HepG2 (cell line): ENCODE measurements around the gene ZFYVE27. TPM values are rescaled to one million over a fixed set of nuclear protein-coding genes. Genes with fewer than 3 reads are reported as not detected.

Experiments
- ATF4 ChIP-seq, 2 experiments: fragments of 450-650 bp in 1 of 2; sonication (generic) in 1 of 2; formaldehyde crosslinking; IDR thresholded peaks; 2 replicates each; pipeline versions ENCODE4 v1.5.0 to v1.8.0; 2020 to 2022; ENCODE audit warnings: mild to moderate bottlenecking in 1 of 2, missing genetic modification reagents in 1 of 2
- BRD4 ChIP-seq: sonication (generic); formaldehyde crosslinking; IDR thresholded peaks from 2 replicates; pipeline ENCODE4 v1.4.0; 2020; ENCODE audit warnings: missing genetic modification reagents
- IRF9 ChIP-seq: sonication (generic); formaldehyde crosslinking; IDR thresholded peaks from 2 replicates; pipeline ENCODE4 v1.8.0; 2022; ENCODE audit warnings: missing genetic modification reagents, mild to moderate bottlenecking, borderline replicate concordance
- MEF2D ChIP-seq: sonication (generic); formaldehyde crosslinking; IDR thresholded peaks from 2 replicates; pipeline ENCODE4 v1.5.1; 2020; ENCODE audit warnings: mild to moderate bottlenecking, missing genetic modification reagents
- NKX3-1 ChIP-seq: sonication (generic); formaldehyde crosslinking; IDR thresholded peaks from 2 replicates; pipeline ENCODE4 v1.5.0; 2020; ENCODE audit warnings: missing genetic modification reagents
- PAXIP1 ChIP-seq: sonication (generic); formaldehyde crosslinking; conservative IDR thresholded peaks from 2 replicates; pipeline ENCODE4 v1.4.0; 2020; ENCODE audit warnings: mild to moderate bottlenecking, missing genetic modification reagents, moderate library complexity
- SOX6 ChIP-seq, 2 experiments: fragments of 450-650 bp in 1 of 2; sonication (generic) in 1 of 2; formaldehyde crosslinking in 1 of 2; IDR thresholded peaks; 2 replicates each; pipeline versions ENCODE4 v1.4.0 to v1.6.1; 2017 to 2020; ENCODE audit warnings: antibody characterized with exemption in 1 of 2, mild to moderate bottlenecking in 1 of 2, missing genetic modification reagents in 1 of 2
- STAT5B ChIP-seq: sonication (generic); formaldehyde crosslinking; IDR thresholded peaks from 2 replicates; pipeline ENCODE4 v1.4.0; 2020; ENCODE audit warnings: missing genetic modification reagents
- THAP9 ChIP-seq: sonication (generic); formaldehyde crosslinking; IDR thresholded peaks from 2 replicates; pipeline ENCODE4; 2020; ENCODE audit warnings: missing genetic modification reagents, mild to moderate bottlenecking, borderline replicate concordance
- WIZ ChIP-seq: sonication (generic); formaldehyde crosslinking; IDR thresholded peaks from 2 replicates; pipeline ENCODE4 v1.5.1; 2020; ENCODE audit warnings: mild to moderate bottlenecking, missing genetic modification reagents
- ZFP82 ChIP-seq: sonication (generic); formaldehyde crosslinking; IDR thresholded peaks from 2 replicates; pipeline ENCODE4 v1.5.1; 2020; ENCODE audit warnings: mild to moderate bottlenecking, missing genetic modification reagents, borderline replicate concordance
- ZNF281 ChIP-seq: sonication (generic); formaldehyde crosslinking; IDR thresholded peaks from 2 replicates; pipeline ENCODE4 v1.4.0; 2020; ENCODE audit warnings: missing genetic modification reagents, borderline replicate concordance
- ZNF572 ChIP-seq: sonication (generic); formaldehyde crosslinking; IDR thresholded peaks from 2 replicates; pipeline ENCODE4 v1.5.1; 2020; ENCODE audit warnings: mild to moderate bottlenecking, missing genetic modification reagents
- polyA plus RNA-seq, 8 experiments: library from polyadenylated mRNA; depleted of rRNA in 3 of 8; stranded (reverse) in 7 of 8; unstranded in 1 of 8; fragments of >200 nt; fragmentation: Illumina TruSeq in 4 of 8; extraction: Trizol in 4 of 8; gene quantifications; 2 replicates each; pipeline versions ENCODE4 v1.2.1 to v1.2.3, GENCODE V29; 2011 to 2016; ENCODE audit warnings: low read depth in 4 of 8, missing spikeins in 1 of 8, mixed read lengths in 1 of 8; ENCODE audit not compliant: insufficient read depth in 1 of 8
- total RNA-seq, 5 experiments: library from RNA; depleted of rRNA; stranded (reverse); fragments of >200 nt; fragmentation: Illumina TruSeq; extraction: Trizol; gene quantifications; 2 replicates each; pipeline ENCODE4 v1.2.3, GENCODE V29; 2016; ENCODE audit warnings: low read depth in 1 of 5

ZFYVE27 gene
- total and polyA plus RNA-seq, 2 of the 13 experiments (the other 11 are each of a cell fraction or from before 2014, with no cell fraction given), result 19.7 to 20.5 TPM

- TF ChIP-seq STAT5B (CRISPR knock-in tag) (no peak), ATF4 (CRISPR knock-in tag; IDR thresholded peaks at IDR 0.05) (no peak), ZNF281 (no peak; the same call in 1 of the 2 replicates), PAXIP1 (CRISPR knock-in tag) (peak; percentile 90), IRF9 (CRISPR knock-in tag) (peak; percentile 71; the same call in 1 of the 2 replicates), WIZ (peak; percentile 83; the same call in 1 of the 2 replicates), MEF2D (CRISPR knock-in tag) (peak; percentile 39; the same call in 1 of the 2 replicates), SOX6 (IDR thresholded peaks at IDR 0.05) (no peak), SOX6 (CRISPR knock-in tag; IDR thresholded peaks at IDR 0.05) (peak; percentile 74), THAP9 (CRISPR knock-in tag) (peak; percentile 24; the same call in 1 of the 2 replicates), ZFP82 (no peak), BRD4 (peak; percentile 56; the same call in 1 of the 2 replicates), ZNF572 (CRISPR knock-in tag) (no peak), NKX3-1 (no peak)
Measured at GRCh38 chr10:97707134-97707861, 29.6 kb upstream of the ZFYVE27 start (continued).
